Muscle layer of colon (tissue), 2 donors: ENCODE data around the gene ADSL.

ENCODE experiments used
- H3K27ac ChIP-seq: one replicate; pipeline ENCODE4 v1.7.0; 2013; ENCODE audit warnings: low read depth, mild to moderate bottlenecking, low read length, moderate library complexity
- H3K27me3 ChIP-seq, 2 donors: one replicate each; pipeline ENCODE4 v1.7.0; 2013; ENCODE audit warnings: low read length in 2 of 2, mild to moderate bottlenecking in 2 of 2; ENCODE audit not compliant: insufficient read depth in 2 of 2, control insufficient read depth in 1 of 2
- H3K36me3 ChIP-seq: one replicate; pipeline ENCODE4 v1.7.0; 2013; ENCODE audit warnings: mild to moderate bottlenecking, low read length; ENCODE audit not compliant: insufficient read depth
- H3K4me1 ChIP-seq: one replicate; pipeline ENCODE4 v1.7.0; 2013; ENCODE audit warnings: mild to moderate bottlenecking, low read length; ENCODE audit not compliant: insufficient read depth
- H3K4me3 ChIP-seq, 2 donors: one replicate each; pipeline ENCODE4 v1.7.0; 2013; ENCODE audit warnings: low read length in 2 of 2, low read depth in 1 of 2, mild to moderate bottlenecking in 1 of 2, moderate library complexity in 1 of 2
- H3K9ac ChIP-seq: one replicate; pipeline ENCODE4 v1.7.0; 2013; ENCODE audit warnings: low read length
- H3K9me3 ChIP-seq: one replicate; pipeline ENCODE4 v1.7.0; 2013; ENCODE audit warnings: mild to moderate bottlenecking, low read length
- donor health status: abdominal sarcoma.
- donor health status: Adenocarcinoma of cecum.

The ADSL gene

GRCh38 chr22:40313007-40313406, 33.3 kb upstream of the ADSL start:
- no peak overlapping the region for H3K9ac ChIP-seq
- H3K4me3 ChIP-seq: no peak overlapping the region
- H3K27me3 ChIP-seq: no peaks in the 10 kb centered on the region
- peaks cover 26% of the 10 kb centered on the region for H3K4me1 ChIP-seq
- H3K27ac ChIP-seq: no peak overlapping the region
- H3K9me3 ChIP-seq: no peaks in the 10 kb centered on the region
- peaks cover 80% of the 10 kb centered on the region for H3K36me3 ChIP-seq

- H3K4me1 ChIP-seq: peaks cover 21% of the 10 kb centered on the region
- H3K4me3 ChIP-seq: no peak overlapping the region
- H3K27ac ChIP-seq: no peak overlapping the region
- no peak overlapping the region for H3K9ac ChIP-seq
- no peaks in the 10 kb centered on the region for H3K27me3 ChIP-seq
- peaks cover 72% of the 10 kb centered on the region for H3K36me3 ChIP-seq
- no peaks in the 10 kb centered on the region for H3K9me3 ChIP-seq
Measured at GRCh38 chr22:40314041-40314440, 32.3 kb upstream of the ADSL start.

- H3K36me3 ChIP-seq: peaks cover 61% of the 10 kb centered on the region
- H3K9me3 ChIP-seq: no peaks in the 10 kb centered on the region
- H3K4me1 ChIP-seq: peaks cover 17% of the 10 kb centered on the region
- H3K4me3 ChIP-seq: no peak overlapping the region
- H3K27ac ChIP-seq: no peak overlapping the region
- no peak overlapping the region for H3K9ac ChIP-seq
- H3K27me3 ChIP-seq: no peaks in the 10 kb centered on the region
Measured at GRCh38 chr22:40320687-40321086, 25.6 kb upstream of the ADSL start.

- Histone ChIP-seq H3K27ac (no peak overlapping the region), H3K4me1 (peaks cover 17% of the 10 kb centered on the region), H3K4me3 (no peak overlapping the region), H3K9ac (no peak overlapping the region), H3K9me3 (no peaks in the 10 kb centered on the region), H3K27me3 (no peaks in the 10 kb centered on the region), H3K36me3 (peaks cover 50% of the 10 kb centered on the region)
Measured at GRCh38 chr22:40322021-40322420, 24.3 kb upstream of the ADSL start.

GRCh38 chr22:40322818-40323447, 23.4 kb upstream of the ADSL start:
- H3K4me1 ChIP-seq: peaks cover 17% of the 10 kb centered on the region
- peak overlapping the region; percentile 41 for H3K27ac ChIP-seq
- no peak overlapping the region for H3K9ac ChIP-seq
- peaks cover 43% of the 10 kb centered on the region for H3K36me3 ChIP-seq
- no peaks in the 10 kb centered on the region for H3K9me3 ChIP-seq
- no peaks in the 10 kb centered on the region for H3K27me3 ChIP-seq
- no peak overlapping the region for H3K4me3 ChIP-seq

GRCh38 chr22:40323681-40324171, 22.6 kb upstream of the ADSL start:
- H3K9ac ChIP-seq: no peak overlapping the region
- no peaks in the 10 kb centered on the region for H3K27me3 ChIP-seq
- peak overlapping the region; percentile 41 for H3K27ac ChIP-seq
- H3K4me3 ChIP-seq: no peak overlapping the region
- H3K9me3 ChIP-seq: no peaks in the 10 kb centered on the region
- peaks cover 17% of the 10 kb centered on the region for H3K4me1 ChIP-seq
- H3K36me3 ChIP-seq: peaks cover 40% of the 10 kb centered on the region

GRCh38 chr22:40324468-40325305, 21.6 kb upstream of the ADSL start:
- peak overlapping the region; percentile 21 for H3K27ac ChIP-seq
- no peak overlapping the region for H3K9ac ChIP-seq
- H3K36me3 ChIP-seq: peaks cover 40% of the 10 kb centered on the region

GRCh38 chr22:40325315-40325714, 21.0 kb upstream of the ADSL start:
- H3K27ac ChIP-seq: peak overlapping the region; percentile 21

More at GRCh38 chr22:40324468-40325305, 21.6 kb upstream of the ADSL start:
- Histone ChIP-seq H3K9me3 (no peaks in the 10 kb centered on the region), H3K27me3 (no peaks in the 10 kb centered on the region), H3K4me3 (no peak overlapping the region), H3K4me1 (peaks cover 17% of the 10 kb centered on the region)

GRCh38 chr22:40326905-40327735, 19.2 kb upstream of the ADSL start:
- H3K27ac ChIP-seq: peak overlapping the region; percentile 26
- no peaks in the 10 kb centered on the region for H3K27me3 ChIP-seq
- H3K4me1 ChIP-seq: peaks cover 17% of the 10 kb centered on the region
- H3K36me3 ChIP-seq: peaks cover 26% of the 10 kb centered on the region
- H3K9ac ChIP-seq: no peak overlapping the region
- H3K4me3 ChIP-seq: no peak overlapping the region
- no peaks in the 10 kb centered on the region for H3K9me3 ChIP-seq

More at GRCh38 chr22:40325315-40325714, 21.0 kb upstream of the ADSL start:
- no peaks in the 10 kb centered on the region for H3K9me3 ChIP-seq
- H3K27me3 ChIP-seq: no peaks in the 10 kb centered on the region
- H3K4me3 ChIP-seq: no peak overlapping the region
- no peak overlapping the region for H3K9ac ChIP-seq
- H3K36me3 ChIP-seq: peaks cover 43% of the 10 kb centered on the region
- H3K4me1 ChIP-seq: peaks cover 17% of the 10 kb centered on the region

- Histone ChIP-seq H3K9ac (no peak overlapping the region), H3K36me3 (peaks cover 17% of the 10 kb centered on the region), H3K27me3 (no peaks in the 10 kb centered on the region), H3K4me1 (peaks cover 13% of the 10 kb centered on the region), H3K9me3 (no peaks in the 10 kb centered on the region), H3K27ac (no peak overlapping the region), H3K4me3 (no peak overlapping the region)
Measured at GRCh38 chr22:40328546-40329456, 17.5 kb upstream of the ADSL start.
